Measurements from ENCODE around the gene MTX1.

MTX1 gene

DNA sequence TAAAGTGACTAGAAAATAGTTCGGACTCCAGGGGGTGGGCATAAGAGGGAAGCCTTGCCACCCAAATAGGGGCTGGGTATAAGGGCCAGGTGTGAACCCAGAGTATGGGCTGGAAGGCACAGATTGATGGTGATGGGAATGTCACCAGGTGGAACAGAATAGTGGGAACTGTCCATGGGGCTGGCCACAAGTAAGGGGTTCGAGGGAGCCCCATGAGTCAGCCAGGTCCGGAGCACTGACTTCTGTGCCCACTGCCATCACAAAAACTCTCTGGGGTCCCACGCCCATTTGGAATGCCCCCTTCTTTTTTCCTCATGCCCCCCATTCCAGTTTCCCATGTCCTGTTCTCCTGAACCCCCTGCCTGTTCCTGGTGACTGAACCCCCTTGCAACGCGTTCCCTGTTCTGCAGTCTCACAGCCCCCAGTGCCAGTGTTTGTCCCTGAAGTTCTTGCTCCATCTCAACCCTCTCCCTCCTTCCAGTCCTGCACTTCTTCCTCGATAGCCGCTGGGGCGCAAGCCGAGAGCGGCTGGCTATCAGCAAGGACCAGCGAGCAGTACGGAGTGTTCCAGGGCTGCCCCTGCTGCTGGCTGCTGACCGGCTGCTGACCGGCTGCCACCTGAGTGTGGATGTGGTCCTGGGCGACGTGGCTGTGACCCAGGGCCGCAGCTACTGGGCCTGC, 27.0 kb upstream of the MTX1 start:
- no peak overlapping the region for H3K4me3 ChIP-seq (ENCODE audit: low read depth, low read length)
- no peak for TF ChIP-seq CTCF (IDR thresholded peaks at IDR 0.05; ENCODE audit: borderline replicate concordance, insufficient read depth, low read depth, low read length)

- no peak for TF ChIP-seq CTCF (IDR thresholded peaks at IDR 0.05; ENCODE audit: borderline replicate concordance, insufficient read depth, low read depth, low read length)
- H3K4me3 ChIP-seq (ENCODE audit: low read depth, low read length): no peak overlapping the region
Measured at GRCh38 chr1:155182052-155182550, 26.4 kb upstream of the MTX1 start.

GRCh38 chr1:155183775-155184221, 24.7 kb upstream of the MTX1 start:
- no peak for TF ChIP-seq CTCF (IDR thresholded peaks at IDR 0.05; ENCODE audit: borderline replicate concordance, insufficient read depth, low read depth, low read length)
- no peak overlapping the region for H3K4me3 ChIP-seq (ENCODE audit: low read depth, low read length)

GRCh38 chr1:155184351-155184811, 24.1 kb upstream of the MTX1 start:
- TF ChIP-seq CTCF (IDR thresholded peaks at IDR 0.05; ENCODE audit: borderline replicate concordance, insufficient read depth, low read depth, low read length): no peak
- no peak overlapping the region for H3K4me3 ChIP-seq (ENCODE audit: low read depth, low read length)

DNA sequence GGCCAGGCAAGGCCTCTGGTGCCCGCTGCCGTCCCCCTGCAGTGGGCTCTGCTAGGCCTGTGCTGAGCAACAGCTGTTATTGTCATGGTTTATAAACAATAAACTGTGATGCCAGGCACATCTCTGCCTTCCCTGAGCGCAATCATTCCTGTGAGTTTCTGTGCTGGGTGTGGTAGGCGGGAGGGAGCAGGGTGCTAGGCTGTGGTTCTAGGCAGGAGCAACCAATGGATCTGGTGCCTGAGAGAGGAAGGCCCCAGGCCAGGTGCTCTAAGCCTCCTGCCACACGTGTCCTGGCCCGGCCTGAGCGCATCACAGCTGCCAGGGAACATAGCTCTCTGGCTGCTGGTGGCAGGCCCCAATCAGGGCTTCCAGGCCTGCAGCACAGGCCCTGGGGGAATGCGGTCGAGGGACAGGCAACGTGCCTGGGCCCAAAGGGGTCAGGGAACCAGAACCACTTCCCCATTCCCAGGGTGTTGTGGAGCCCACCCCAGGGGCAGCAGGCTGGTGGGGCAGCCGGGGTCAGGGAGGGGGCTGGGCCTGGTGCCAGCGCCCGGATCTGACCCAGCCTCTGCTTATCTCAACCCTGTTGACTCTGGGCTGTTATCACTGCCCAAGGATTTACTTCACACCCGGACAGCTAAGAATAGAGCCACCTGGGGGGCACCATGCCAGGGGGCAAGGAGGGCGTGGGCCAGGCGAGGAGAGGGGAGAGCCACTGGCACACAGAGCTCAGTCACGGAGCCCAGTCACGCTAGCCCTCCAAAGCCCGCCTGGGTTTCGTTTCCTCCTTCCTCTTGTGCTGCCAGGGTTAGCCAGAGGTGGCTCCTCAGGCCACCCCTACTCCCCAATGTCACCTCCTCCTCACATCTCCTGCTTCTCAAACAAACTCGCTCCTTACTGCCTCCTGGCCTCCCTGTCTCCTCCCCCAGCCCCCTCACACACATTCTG, 23.4 kb upstream of the MTX1 start:
- peak; percentile 32; the same call in 1 of the 2 replicates for TF ChIP-seq CTCF (IDR thresholded peaks at IDR 0.05; ENCODE audit: borderline replicate concordance, insufficient read depth, low read depth, low read length)
- H3K4me3 ChIP-seq (ENCODE audit: low read depth, low read length): no peak overlapping the region

DNA sequence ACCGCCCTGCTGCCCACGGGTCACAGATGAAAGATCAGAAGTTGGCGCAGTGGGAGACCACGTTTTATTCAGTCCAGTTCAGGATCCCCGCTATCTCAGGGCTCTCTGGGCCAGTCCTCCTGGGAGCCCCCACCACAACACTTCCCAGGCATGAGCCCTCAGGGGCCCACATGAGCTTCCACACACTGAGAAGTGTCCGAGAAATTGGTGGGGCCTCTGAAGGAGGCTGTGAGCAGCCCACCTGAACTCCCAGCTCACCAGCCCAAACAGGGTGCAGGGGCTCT, 22.8 kb upstream of the MTX1 start:
- no peak for TF ChIP-seq CTCF (IDR thresholded peaks at IDR 0.05; ENCODE audit: borderline replicate concordance, insufficient read depth, low read depth, low read length)
- no peak overlapping the region for H3K4me3 ChIP-seq (ENCODE audit: low read depth, low read length)

Data from GM12875 (cell line).